ENCODE results near the gene TBC1D10A.

The TBC1D10A gene

DNA sequence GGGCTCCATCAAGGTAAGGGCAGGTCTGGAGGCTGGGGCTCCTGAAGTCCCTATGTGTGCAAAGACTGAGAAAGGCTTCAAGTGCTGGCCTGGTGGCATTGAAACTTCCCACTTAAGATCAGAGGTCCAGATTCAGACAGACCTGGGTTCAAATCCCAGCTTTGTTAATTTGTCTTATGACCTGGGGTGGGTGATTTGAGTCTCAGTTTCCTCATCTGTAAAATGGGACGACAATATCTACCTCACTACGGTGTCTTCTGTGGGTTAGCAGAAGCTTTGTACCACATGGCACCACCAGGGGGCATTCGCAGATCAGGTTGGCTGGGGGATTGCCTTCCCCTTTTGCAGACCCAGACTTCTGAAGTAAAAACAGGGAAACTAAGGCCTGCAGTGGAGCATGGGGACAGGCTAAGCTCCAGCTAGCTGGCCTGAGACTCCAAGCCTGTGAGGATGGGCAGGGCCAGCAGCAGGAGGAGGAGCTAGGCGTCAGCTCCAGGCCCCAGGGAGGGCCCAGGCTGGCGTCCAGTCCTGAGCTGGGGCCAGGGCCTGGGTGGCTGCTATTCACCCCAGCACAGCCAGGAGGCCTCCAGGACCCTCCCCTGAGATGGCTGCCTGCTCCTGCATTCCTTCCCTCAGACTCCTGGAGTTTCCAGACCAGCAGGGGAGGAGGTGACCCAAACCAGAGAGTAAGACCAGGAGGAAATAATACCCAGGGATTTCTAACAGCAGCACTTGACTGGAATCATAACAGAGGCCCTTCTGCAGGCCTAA is 38.9 kb downstream of the TBC1D10A start:
- TF ChIP-seq EP300 (IDR thresholded peaks at IDR 0.05; ENCODE audit: borderline replicate concordance) (no peak), ZBTB7A (IDR thresholded peaks at IDR 0.05; ENCODE audit: low read depth) (peak; percentile 60), NFIC (IDR thresholded peaks at IDR 0.05) (0 out of 2 replicates have a peak, but pooled peaks have one; percentile 14), TAF1 (IDR thresholded peaks at IDR 0.05; ENCODE audit: low read depth) (no peak; the same call in 1 of the 2 replicates), TCF12 (IDR thresholded peaks at IDR 0.05; ENCODE audit: low read depth) (no peak), YY1 (IDR thresholded peaks at IDR 0.05; ENCODE audit: low read depth) (peak; percentile 44), EGR1 (IDR thresholded peaks at IDR 0.05) (no peak), TEAD4 (IDR thresholded peaks at IDR 0.05) (peak; percentile 63), CEBPB (IDR thresholded peaks at IDR 0.05) (no peak), FOXM1 (IDR thresholded peaks at IDR 0.05; ENCODE audit: borderline replicate concordance, low read depth) (no peak), RAD21 (IDR thresholded peaks at IDR 0.05; ENCODE audit: low read depth) (peak; percentile 88), CREB1 (IDR thresholded peaks at IDR 0.05; ENCODE audit: low read depth) (no peak)
- TF ChIP-seq, protein P1, sequence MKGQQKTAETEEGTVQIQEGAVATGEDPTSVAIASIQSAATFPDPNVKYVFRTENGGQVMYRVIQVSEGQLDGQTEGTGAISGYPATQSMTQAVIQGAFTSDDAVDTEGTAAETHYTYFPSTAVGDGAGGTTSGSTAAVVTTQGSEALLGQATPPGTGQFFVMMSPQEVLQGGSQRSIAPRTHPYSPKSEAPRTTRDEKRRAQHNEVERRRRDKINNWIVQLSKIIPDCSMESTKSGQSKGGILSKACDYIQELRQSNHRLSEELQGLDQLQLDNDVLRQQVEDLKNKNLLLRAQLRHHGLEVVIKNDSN (IDR thresholded peaks at IDR 0.05): no peak
- TF ChIP-seq, protein P2, sequence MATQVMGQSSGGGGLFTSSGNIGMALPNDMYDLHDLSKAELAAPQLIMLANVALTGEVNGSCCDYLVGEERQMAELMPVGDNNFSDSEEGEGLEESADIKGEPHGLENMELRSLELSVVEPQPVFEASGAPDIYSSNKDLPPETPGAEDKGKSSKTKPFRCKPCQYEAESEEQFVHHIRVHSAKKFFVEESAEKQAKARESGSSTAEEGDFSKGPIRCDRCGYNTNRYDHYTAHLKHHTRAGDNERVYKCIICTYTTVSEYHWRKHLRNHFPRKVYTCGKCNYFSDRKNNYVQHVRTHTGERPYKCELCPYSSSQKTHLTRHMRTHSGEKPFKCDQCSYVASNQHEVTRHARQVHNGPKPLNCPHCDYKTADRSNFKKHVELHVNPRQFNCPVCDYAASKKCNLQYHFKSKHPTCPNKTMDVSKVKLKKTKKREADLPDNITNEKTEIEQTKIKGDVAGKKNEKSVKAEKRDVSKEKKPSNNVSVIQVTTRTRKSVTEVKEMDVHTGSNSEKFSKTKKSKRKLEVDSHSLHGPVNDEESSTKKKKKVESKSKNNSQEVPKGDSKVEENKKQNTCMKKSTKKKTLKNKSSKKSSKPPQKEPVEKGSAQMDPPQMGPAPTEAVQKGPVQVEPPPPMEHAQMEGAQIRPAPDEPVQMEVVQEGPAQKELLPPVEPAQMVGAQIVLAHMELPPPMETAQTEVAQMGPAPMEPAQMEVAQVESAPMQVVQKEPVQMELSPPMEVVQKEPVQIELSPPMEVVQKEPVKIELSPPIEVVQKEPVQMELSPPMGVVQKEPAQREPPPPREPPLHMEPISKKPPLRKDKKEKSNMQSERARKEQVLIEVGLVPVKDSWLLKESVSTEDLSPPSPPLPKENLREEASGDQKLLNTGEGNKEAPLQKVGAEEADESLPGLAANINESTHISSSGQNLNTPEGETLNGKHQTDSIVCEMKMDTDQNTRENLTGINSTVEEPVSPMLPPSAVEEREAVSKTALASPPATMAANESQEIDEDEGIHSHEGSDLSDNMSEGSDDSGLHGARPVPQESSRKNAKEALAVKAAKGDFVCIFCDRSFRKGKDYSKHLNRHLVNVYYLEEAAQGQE (IDR thresholded peaks at IDR 0.05; ENCODE audit: low read depth): no peak
- TF ChIP-seq, protein P3, sequence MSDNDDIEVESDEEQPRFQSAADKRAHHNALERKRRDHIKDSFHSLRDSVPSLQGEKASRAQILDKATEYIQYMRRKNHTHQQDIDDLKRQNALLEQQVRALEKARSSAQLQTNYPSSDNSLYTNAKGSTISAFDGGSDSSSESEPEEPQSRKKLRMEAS (IDR thresholded peaks at IDR 0.05): peak; percentile 35; the same call in 1 of the 2 replicates

DNA sequence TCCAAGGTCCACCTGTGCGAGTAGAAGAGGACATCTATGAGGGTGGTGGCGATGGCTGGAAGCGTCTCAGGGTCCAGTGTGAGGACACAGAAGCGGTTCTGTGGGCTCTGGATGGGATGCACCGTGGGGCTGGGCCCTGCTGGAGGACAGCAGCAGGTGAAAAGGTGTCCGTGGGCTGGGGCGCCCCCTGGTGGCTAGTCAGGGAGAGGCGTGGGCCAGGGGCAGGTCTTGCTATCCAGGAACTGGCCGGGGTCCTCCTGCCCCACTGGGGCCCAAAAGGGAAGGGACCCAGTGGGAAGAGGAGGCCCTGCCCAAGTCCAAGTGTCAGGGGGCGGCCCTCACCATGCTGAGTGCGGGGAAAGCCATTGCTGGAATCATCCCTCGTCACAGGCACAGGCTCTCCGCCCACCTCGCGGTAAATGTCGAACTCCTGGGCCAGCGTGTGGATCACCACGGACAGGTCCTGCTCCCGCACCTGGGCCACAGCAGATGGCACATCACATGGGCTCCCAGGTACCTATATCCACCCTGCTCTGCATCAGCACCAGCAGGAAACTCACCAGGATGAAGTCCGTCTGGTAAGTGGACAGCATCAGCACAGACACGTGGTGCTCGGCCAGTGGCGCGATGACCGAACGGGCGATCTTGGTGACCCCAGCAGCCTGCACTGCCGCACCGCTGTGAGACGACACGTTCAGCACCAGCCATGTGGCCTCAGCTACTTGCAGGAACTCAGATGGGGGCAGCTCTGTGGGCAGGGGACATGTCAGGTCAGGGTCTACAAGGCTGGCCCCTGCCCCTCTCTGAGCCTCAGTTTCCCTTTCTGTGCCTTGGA is 39.7 kb downstream of the TBC1D10A start:
- TF ChIP-seq ZBTB7A (IDR thresholded peaks at IDR 0.05; ENCODE audit: low read depth) (peak; percentile 89), RAD21 (IDR thresholded peaks at IDR 0.05; ENCODE audit: low read depth) (peak; percentile 90), NFIC (IDR thresholded peaks at IDR 0.05) (no peak), EGR1 (IDR thresholded peaks at IDR 0.05) (peak; percentile 53; the same call in 1 of the 2 replicates)

DNA sequence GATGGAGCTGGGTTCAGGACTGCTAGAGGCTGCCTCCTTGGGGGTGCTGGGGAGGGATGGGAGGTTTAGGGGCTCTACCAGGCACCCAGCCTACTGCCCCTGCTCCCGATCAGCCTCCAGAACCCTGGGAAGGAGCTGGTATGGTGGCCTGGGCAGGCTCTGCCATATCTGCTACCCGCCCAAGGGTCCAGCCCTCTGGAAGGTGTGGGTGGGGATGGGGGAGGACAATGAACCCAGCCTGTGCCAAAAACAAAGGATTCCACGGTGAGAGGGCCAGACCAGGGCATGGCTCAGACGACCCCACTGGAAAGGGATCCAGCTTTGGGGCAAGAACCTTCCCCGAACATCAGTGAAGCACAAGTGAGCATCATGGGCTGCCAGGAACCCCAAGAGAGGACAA is 40.4 kb downstream of the TBC1D10A start:
- TF ChIP-seq TAF1 (IDR thresholded peaks at IDR 0.05; ENCODE audit: low read depth) (no peak), EP300 (IDR thresholded peaks at IDR 0.05; ENCODE audit: borderline replicate concordance) (no peak), CEBPB (IDR thresholded peaks at IDR 0.05) (no peak), CREB1 (IDR thresholded peaks at IDR 0.05; ENCODE audit: low read depth) (no peak), FOXM1 (IDR thresholded peaks at IDR 0.05; ENCODE audit: borderline replicate concordance, low read depth) (no peak), RAD21 (IDR thresholded peaks at IDR 0.05; ENCODE audit: low read depth) (no peak), EGR1 (IDR thresholded peaks at IDR 0.05) (no peak), ZBTB7A (IDR thresholded peaks at IDR 0.05; ENCODE audit: low read depth) (no peak), YY1 (IDR thresholded peaks at IDR 0.05; ENCODE audit: low read depth) (no peak)
- TF ChIP-seq, protein P2 (IDR thresholded peaks at IDR 0.05; ENCODE audit: low read depth): no peak
- TF ChIP-seq, protein P1 (IDR thresholded peaks at IDR 0.05): no peak
- TF ChIP-seq, protein P3 (IDR thresholded peaks at IDR 0.05): no peak

DNA sequence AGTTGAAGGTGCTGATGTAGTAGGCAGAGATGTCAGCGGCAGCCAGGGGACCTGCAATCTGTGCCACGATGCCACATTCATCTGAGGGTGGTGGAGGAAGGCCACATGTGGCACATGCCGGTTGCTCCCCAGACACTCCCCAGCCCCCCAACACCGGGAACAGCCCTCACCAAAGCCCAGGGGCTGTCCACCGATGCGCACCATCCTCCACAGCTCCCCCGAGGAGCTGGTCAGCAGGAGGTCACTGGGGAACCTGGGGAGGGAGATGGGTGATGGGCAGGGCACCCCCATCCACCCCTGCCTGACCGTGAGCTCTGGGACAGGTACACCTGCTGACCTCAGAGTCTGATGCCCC is 40.9 kb downstream of the TBC1D10A start:
- TF ChIP-seq EGR1 (IDR thresholded peaks at IDR 0.05) (no peak), ZBTB7A (IDR thresholded peaks at IDR 0.05; ENCODE audit: low read depth) (no peak), CEBPB (IDR thresholded peaks at IDR 0.05) (no peak), EP300 (IDR thresholded peaks at IDR 0.05; ENCODE audit: borderline replicate concordance) (no peak), TEAD4 (IDR thresholded peaks at IDR 0.05) (no peak), RAD21 (IDR thresholded peaks at IDR 0.05; ENCODE audit: low read depth) (no peak), CREB1 (IDR thresholded peaks at IDR 0.05; ENCODE audit: low read depth) (no peak), TAF1 (IDR thresholded peaks at IDR 0.05; ENCODE audit: low read depth) (no peak), FOXM1 (IDR thresholded peaks at IDR 0.05; ENCODE audit: borderline replicate concordance, low read depth) (no peak), TCF12 (IDR thresholded peaks at IDR 0.05; ENCODE audit: low read depth) (no peak)
- TF ChIP-seq, protein P1 (IDR thresholded peaks at IDR 0.05): no peak
